HL-60 (cell line): ENCODE measurements around the gene TSPAN6.

Source experiments
- POLR2AphosphoS5 ChIP-seq: IDR thresholded peaks from 2 replicates; pipeline ENCODE4 v1.6.1; 2012; ENCODE audit warnings: low read depth
- TF ChIP-seq, protein P1 (sequence below): IDR thresholded peaks from one replicate; pipeline ENCODE4 v1.5.1; 2011; ENCODE audit warnings: low read length, control low read depth, inconsistent platforms; ENCODE audit not compliant: insufficient read depth
- TF ChIP-seq, protein P2 (sequence below): IDR thresholded peaks from 2 replicates; pipeline ENCODE4 v1.6.1; 2012; ENCODE audit warnings: low read depth; ENCODE audit not compliant: insufficient replicate concordance

DNA sequence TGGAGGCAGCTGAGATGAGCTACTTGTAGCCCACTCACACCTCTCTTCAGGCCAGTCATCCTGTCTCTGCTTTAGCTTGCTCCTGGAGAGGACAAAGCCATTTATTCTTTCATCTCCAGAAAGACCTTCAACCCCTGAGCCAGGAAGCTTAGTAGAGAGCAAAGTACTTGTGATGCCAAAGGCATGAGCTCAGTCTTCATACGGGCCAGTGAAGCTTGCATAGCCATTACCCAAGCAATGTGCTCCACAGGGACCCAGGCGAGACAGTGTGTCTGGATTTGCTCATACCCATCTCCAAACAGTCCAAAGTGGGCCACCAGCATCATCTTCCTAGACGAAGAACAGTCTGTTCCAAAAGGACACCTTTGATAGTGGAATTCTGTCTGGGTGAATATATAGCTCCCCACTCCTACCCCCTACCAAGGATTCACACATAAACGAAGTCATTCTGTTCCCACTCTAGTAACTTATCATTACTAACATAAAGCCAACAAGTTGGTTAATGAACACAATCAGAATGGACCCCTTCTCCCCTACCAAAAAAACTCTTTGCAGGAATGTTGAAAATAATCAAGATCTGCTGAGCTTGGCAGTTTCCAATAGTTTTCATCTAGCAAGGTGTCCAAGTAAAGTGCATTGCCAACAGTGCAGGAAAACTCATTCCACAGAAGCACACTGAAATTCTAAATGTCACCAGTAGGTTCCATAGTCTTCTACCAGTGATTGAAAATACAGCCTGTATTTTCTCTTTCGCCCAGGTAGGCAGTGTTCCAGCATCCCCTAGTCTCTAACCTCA lies 45.2 kb downstream of the TSPAN6 start:
- TF ChIP-seq, protein P1, sequence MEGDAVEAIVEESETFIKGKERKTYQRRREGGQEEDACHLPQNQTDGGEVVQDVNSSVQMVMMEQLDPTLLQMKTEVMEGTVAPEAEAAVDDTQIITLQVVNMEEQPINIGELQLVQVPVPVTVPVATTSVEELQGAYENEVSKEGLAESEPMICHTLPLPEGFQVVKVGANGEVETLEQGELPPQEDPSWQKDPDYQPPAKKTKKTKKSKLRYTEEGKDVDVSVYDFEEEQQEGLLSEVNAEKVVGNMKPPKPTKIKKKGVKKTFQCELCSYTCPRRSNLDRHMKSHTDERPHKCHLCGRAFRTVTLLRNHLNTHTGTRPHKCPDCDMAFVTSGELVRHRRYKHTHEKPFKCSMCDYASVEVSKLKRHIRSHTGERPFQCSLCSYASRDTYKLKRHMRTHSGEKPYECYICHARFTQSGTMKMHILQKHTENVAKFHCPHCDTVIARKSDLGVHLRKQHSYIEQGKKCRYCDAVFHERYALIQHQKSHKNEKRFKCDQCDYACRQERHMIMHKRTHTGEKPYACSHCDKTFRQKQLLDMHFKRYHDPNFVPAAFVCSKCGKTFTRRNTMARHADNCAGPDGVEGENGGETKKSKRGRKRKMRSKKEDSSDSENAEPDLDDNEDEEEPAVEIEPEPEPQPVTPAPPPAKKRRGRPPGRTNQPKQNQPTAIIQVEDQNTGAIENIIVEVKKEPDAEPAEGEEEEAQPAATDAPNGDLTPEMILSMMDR: no peak
- TF ChIP-seq, protein P2, sequence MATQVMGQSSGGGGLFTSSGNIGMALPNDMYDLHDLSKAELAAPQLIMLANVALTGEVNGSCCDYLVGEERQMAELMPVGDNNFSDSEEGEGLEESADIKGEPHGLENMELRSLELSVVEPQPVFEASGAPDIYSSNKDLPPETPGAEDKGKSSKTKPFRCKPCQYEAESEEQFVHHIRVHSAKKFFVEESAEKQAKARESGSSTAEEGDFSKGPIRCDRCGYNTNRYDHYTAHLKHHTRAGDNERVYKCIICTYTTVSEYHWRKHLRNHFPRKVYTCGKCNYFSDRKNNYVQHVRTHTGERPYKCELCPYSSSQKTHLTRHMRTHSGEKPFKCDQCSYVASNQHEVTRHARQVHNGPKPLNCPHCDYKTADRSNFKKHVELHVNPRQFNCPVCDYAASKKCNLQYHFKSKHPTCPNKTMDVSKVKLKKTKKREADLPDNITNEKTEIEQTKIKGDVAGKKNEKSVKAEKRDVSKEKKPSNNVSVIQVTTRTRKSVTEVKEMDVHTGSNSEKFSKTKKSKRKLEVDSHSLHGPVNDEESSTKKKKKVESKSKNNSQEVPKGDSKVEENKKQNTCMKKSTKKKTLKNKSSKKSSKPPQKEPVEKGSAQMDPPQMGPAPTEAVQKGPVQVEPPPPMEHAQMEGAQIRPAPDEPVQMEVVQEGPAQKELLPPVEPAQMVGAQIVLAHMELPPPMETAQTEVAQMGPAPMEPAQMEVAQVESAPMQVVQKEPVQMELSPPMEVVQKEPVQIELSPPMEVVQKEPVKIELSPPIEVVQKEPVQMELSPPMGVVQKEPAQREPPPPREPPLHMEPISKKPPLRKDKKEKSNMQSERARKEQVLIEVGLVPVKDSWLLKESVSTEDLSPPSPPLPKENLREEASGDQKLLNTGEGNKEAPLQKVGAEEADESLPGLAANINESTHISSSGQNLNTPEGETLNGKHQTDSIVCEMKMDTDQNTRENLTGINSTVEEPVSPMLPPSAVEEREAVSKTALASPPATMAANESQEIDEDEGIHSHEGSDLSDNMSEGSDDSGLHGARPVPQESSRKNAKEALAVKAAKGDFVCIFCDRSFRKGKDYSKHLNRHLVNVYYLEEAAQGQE: no peak
- TF ChIP-seq POLR2AphosphoS5: no peak
